Activated CD4-positive, alpha-beta T cell treated with anti-CD3 and anti-CD28 coated beads for 1 hour (primary cell): Measurements from ENCODE around the gene CACHD1.
"Not testable (repeated sequence)": the region's sequence is repeated elsewhere in the genome, so short reads cannot be mapped to it uniquely, and the experiment has no call there.

Experiments
- DNase-seq: peaks from one replicate; pipeline ENCODE4 v3.0.0-alpha.2; 2020

Gene CACHD1

GRCh38 chr1:64675718-64676345 lies 205.9 kb downstream of the CACHD1 start:
- DNase-seq, result no peak

GRCh38 chr1:64676386-64676785 lies 206.5 kb downstream of the CACHD1 start:
- DNase-seq, result no peak

GRCh38 chr1:64677532-64677931 lies 207.6 kb downstream of the CACHD1 start:
- DNase-seq, result no peak

GRCh38 chr1:64678366-64678765 lies 208.4 kb downstream of the CACHD1 start:
- DNase-seq, result no peak

GRCh38 chr1:64679177-64679576 lies 209.2 kb downstream of the CACHD1 start:
- DNase-seq, result no peak

- no peak for DNase-seq
These were observed 210.7 kb downstream of the CACHD1 start for GRCh38 chr1:64680599-64680998.

- DNase-seq, result no peak
These were observed 211.1 kb downstream of the CACHD1 start for GRCh38 chr1:64681043-64681442.

GRCh38 chr1:64683419-64683818 lies 213.5 kb downstream of the CACHD1 start:
- DNase-seq, result no peak

GRCh38 chr1:64685217-64685616 lies 215.3 kb downstream of the CACHD1 start:
- no peak for DNase-seq

- no peak for DNase-seq
These were observed 215.9 kb downstream of the CACHD1 start for GRCh38 chr1:64685765-64686341.

GRCh38 chr1:64686828-64687724 lies 217.1 kb downstream of the CACHD1 start:
- no peak for DNase-seq

GRCh38 chr1:64687725-64688327 lies 217.9 kb downstream of the CACHD1 start:
- DNase-seq, result no peak

- DNase-seq, result no peak
These were observed 221.7 kb downstream of the CACHD1 start for GRCh38 chr1:64691626-64692025.

- no peak for DNase-seq
These were observed 223.0 kb downstream of the CACHD1 start for GRCh38 chr1:64692911-64693310.

- no peak for DNase-seq
These were observed 223.5 kb downstream of the CACHD1 start for GRCh38 chr1:64693406-64693805.

- DNase-seq, result no peak
These were observed 226.9 kb downstream of the CACHD1 start for GRCh38 chr1:64696879-64697278.

- no peak for DNase-seq
These were observed 229.4 kb downstream of the CACHD1 start for GRCh38 chr1:64699327-64699726.

- DNase-seq, result no peak
These were observed 231.1 kb downstream of the CACHD1 start for GRCh38 chr1:64701071-64701470.

GRCh38 chr1:64701886-64702285 lies 232.0 kb downstream of the CACHD1 start:
- no peak for DNase-seq

GRCh38 chr1:64702670-64703069 lies 232.7 kb downstream of the CACHD1 start:
- not testable (repeated sequence) for DNase-seq

GRCh38 chr1:64703600-64703999 lies 233.7 kb downstream of the CACHD1 start:
- no peak for DNase-seq

GRCh38 chr1:64705591-64705990 lies 235.7 kb downstream of the CACHD1 start:
- no peak for DNase-seq

GRCh38 chr1:64711266-64711665 lies 241.3 kb downstream of the CACHD1 start:
- no peak for DNase-seq

- no peak for DNase-seq
These were observed 242.1 kb downstream of the CACHD1 start for GRCh38 chr1:64712049-64712448.
